Coronary artery (tissue), 2 donors: ENCODE results near the gene CACNA1A.

Experiments
- DNase-seq: peaks from one replicate; pipeline ENCODE4 v3.0.0-alpha.2; 2017; ENCODE audit warnings: low spot score
- H3K27ac ChIP-seq, 2 donors: fragments of 200-600 bp; sonication (generic); one replicate each; pipeline ENCODE4 v1.5.1; 2016 to 2019
- H3K4me3 ChIP-seq: fragments of 200-600 bp; sonication (generic); 2 replicates; pipeline ENCODE4 v1.5.1; 2016; ENCODE audit warnings: mild to moderate bottlenecking, moderate library complexity
- TF ChIP-seq, protein P1 (sequence below): fragments of 200-600 bp; sonication (generic); IDR thresholded peaks from one replicate; pipeline ENCODE4 v1.5.1; 2019; ENCODE audit warnings: antibody characterized with exemption

The CACNA1A gene

DNA sequence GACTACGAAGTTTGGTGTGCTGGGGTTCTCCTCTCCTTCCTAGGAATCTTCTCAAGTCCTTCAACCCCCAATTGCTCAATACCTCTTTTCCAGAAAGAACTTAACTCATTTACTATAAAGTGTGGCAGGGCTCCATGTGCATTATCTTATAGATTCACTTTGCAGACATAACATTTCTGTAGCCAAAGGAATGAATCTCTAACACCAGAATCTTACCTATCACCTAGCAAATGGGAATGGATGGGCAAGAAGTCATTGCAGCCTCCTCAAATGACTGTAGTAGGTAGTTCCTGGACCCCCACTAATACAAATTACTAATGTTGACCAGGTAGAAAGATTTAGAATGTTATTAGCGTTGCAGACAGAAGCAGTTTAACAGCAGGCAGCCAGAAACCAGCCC lies 5.7 kb upstream of the CACNA1A start:
- H3K27ac ChIP-seq = no peak overlapping the region
- H3K4me3 ChIP-seq = no peak overlapping the region
- TF ChIP-seq, protein P1, sequence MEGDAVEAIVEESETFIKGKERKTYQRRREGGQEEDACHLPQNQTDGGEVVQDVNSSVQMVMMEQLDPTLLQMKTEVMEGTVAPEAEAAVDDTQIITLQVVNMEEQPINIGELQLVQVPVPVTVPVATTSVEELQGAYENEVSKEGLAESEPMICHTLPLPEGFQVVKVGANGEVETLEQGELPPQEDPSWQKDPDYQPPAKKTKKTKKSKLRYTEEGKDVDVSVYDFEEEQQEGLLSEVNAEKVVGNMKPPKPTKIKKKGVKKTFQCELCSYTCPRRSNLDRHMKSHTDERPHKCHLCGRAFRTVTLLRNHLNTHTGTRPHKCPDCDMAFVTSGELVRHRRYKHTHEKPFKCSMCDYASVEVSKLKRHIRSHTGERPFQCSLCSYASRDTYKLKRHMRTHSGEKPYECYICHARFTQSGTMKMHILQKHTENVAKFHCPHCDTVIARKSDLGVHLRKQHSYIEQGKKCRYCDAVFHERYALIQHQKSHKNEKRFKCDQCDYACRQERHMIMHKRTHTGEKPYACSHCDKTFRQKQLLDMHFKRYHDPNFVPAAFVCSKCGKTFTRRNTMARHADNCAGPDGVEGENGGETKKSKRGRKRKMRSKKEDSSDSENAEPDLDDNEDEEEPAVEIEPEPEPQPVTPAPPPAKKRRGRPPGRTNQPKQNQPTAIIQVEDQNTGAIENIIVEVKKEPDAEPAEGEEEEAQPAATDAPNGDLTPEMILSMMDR = no peak
- DNase-seq = no peak

DNA sequence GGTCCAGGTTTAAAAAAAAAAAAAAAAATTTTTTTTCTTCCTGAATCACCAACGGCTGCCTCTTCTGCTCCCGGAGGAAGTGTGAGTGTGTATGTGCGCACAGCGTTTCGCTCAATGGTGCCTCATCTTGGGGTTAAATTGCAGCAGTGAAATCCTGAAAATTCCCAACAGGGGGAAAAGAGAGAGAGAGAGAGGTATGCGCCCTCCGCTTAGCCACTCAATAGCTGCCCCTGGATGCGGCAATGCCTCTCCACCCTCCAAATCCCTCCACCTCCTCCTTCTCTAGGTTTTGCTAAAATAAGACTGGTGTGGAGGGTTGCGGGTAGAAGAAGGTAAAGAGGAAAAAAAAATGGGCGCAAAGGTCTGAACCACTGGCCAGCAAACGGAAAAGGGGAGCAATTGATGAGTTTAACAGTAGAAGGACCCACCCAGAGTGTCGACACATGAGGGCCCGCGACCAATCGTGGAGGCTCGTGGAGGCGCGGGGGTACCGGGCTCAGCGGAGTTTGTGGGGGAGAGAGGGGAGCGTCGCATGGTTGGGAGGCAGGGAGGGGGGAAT lies 853 bp upstream of the CACNA1A start:
- no peak overlapping the region for H3K27ac ChIP-seq
- H3K4me3 ChIP-seq = no peak overlapping the region
- TF ChIP-seq, protein P1 = no peak
- DNase-seq = no peak

DNA sequence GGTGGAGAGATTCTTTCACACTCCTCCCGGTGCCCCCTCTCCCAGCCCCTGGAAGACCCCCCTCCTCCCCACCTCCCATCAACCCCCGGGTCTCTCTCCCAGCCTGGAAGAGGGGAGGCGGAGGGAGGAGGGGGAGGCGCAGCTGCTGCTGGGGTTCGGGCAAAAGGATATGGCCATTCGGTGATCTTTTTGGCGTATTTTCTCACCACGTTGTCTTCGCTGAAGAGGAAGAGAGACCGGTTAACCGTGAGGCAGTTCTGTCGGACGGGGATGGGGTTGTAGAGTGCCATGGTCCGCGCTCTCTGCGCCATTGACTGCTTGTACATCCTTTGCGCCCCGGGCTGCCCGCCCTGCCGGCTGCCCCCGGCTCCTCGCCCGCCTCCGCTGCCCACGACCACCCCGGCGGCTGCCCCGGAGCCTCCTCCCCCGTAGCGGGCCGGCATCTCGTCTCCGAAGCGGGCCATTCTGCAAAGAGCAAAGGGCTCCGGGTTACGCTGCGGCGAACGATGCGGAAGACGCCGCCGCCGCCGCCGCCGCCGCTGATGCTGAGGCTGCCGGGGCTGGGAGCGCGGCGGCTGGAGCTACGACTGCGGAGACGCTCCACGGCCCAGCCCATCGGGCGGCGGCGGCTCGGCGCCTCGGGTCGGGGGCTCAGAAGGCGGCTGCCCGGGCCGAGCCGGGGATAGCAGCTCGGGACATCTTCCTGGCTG lies 363 bp downstream of the CACNA1A start:
- TF ChIP-seq, protein P1 = no peak
- Histone ChIP-seq H3K4me3 (peak overlapping the region; percentile 63), H3K27ac (no peak overlapping the region)
- no peak for DNase-seq

DNA sequence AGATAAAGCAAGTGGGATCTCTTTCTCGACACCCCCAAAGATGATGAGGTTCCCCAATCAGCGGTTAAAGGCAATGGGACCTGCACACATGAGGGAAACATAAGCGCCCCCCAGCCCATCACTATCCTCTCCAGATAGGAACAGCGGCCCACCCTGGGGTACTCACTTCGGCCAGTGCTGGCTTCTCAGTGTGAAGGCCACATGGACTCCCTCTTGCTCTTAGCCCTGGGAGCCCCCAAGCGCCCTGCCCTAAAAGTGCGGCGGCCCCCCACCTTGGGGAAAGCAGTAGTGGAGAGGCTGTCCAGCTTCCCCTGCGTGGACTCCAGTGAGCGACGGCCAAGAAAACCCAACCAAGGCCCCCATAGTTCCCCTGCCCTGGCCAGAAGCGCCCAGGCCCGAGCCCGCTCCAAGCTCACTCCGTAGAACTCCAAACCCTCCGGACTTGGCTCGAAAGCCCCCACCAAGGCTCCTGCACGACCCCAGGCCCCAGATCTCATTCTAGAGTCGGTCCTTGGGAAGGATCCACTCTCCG lies 1.0 kb downstream of the CACNA1A start:
- no peak overlapping the region for H3K4me3 ChIP-seq
- TF ChIP-seq, protein P1 = no peak
- no peak for DNase-seq
- H3K27ac ChIP-seq = no peak overlapping the region

DNA sequence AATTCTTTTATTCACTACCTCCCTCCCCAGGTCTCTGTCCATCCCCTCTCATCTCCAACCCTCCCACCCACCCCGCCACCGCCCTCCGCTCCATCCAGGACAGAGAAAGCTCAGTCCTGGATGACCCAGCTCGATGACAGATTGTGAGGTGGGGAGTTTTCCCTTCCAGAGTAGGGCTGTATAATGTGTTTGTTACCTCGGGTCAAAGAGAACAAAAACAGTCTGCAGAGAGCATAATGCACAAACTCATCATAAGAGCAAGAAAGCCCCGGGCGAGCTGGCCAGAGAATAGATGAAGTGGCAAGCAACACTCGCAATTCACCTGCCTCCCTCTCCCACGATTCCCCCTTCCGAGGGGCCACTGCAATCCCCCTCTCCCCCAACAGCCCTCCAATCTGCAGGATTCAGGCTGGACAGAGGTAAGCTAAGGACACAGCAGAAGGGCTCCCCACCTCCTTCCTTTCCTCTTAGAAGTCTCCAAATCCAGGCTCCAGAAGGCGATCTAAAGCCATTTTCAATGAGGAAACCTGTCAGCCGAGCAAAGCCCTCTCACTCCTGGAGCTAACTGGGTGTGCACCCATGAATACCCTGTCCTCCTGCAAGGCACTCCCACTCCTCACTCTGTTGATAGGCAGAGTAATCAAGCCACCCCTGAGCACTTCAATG lies 2.6 kb downstream of the CACNA1A start:
- TF ChIP-seq, protein P1 = no peak
- no peak overlapping the region for H3K4me3 ChIP-seq
- no peak for DNase-seq
- no peak overlapping the region for H3K27ac ChIP-seq

DNA sequence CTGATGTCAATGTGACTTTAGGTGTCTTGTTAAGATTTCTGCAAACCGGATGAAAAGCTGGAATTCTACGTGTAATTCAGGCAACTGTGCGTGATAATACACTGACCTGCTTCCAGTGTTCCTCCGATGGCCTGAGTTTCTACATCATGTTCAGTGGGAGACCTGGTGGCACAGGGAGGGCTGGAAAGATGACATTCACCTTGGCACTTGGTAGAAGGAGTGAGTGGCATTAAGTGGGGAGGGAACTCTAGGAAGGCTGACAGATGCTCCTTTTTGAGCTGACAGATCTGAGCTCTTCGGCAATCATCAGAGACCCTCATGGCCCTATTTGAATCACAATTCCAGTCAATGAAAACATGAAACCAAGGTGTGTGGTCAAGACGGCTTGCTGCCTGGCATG lies 4.0 kb downstream of the CACNA1A start:
- Histone ChIP-seq H3K27ac (no peak overlapping the region), H3K4me3 (no peak overlapping the region)
- TF ChIP-seq, protein P1 = no peak
- DNase-seq = no peak
